Peyer's patch (tissue), 4 donors: ENCODE data around the gene RINL.

Experiments
- POLR2A ChIP-seq, 2 donors: fragments of 450-650 bp; IDR thresholded peaks; one replicate each; pipeline ENCODE4 v1.5.1; 2017; ENCODE audit warnings: antibody characterized with exemption in 2 of 2, mild to moderate bottlenecking in 2 of 2, moderate library complexity in 2 of 2
- TF ChIP-seq, protein P1 (sequence below), 6 experiments: fragments of 450-650 bp in 4 of 6; fragments of 200-600 bp in 2 of 6; sonication (generic) in 1 of 6; IDR thresholded peaks; one replicate each; pipeline ENCODE4 v1.5.1; 2017 to 2019; ENCODE audit warnings: antibody characterized with exemption in 6 of 6, mild to moderate bottlenecking in 3 of 6, moderate library complexity in 1 of 6

DNA sequence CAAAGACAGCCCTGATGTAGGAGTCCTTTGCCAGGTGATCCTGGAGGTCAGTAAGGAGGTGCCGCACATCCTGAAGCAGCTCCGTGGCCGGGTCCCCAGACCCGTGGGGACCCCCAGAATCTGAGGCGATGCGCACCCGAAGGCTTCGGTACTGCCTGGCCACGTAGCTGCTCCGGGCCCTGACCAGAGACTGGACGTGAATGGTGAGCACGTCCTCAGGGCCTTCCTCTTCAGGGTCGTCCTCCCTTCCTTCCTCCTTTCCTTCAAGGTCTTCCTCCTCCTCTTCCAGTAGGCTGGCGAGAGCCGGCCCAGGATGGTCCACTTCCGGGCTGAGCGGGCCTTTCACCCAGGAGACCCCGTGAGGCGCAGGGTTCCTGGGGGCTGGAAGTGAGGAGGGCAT is 7.5 kb downstream of the RINL start:
- TF ChIP-seq, protein P1, sequence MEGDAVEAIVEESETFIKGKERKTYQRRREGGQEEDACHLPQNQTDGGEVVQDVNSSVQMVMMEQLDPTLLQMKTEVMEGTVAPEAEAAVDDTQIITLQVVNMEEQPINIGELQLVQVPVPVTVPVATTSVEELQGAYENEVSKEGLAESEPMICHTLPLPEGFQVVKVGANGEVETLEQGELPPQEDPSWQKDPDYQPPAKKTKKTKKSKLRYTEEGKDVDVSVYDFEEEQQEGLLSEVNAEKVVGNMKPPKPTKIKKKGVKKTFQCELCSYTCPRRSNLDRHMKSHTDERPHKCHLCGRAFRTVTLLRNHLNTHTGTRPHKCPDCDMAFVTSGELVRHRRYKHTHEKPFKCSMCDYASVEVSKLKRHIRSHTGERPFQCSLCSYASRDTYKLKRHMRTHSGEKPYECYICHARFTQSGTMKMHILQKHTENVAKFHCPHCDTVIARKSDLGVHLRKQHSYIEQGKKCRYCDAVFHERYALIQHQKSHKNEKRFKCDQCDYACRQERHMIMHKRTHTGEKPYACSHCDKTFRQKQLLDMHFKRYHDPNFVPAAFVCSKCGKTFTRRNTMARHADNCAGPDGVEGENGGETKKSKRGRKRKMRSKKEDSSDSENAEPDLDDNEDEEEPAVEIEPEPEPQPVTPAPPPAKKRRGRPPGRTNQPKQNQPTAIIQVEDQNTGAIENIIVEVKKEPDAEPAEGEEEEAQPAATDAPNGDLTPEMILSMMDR (IDR thresholded peaks at IDR 0.05) = no peak
- no peak for TF ChIP-seq POLR2A (IDR thresholded peaks at IDR 0.05)
